ENCODE results near the gene SMPD3. TPM values are rescaled to one million over a fixed set of nuclear protein-coding genes. Genes with fewer than 3 reads are reported as not detected.

Gene SMPD3
- total RNA-seq, 1 donor from 2014 or later = 0.16 TPM

DNA sequence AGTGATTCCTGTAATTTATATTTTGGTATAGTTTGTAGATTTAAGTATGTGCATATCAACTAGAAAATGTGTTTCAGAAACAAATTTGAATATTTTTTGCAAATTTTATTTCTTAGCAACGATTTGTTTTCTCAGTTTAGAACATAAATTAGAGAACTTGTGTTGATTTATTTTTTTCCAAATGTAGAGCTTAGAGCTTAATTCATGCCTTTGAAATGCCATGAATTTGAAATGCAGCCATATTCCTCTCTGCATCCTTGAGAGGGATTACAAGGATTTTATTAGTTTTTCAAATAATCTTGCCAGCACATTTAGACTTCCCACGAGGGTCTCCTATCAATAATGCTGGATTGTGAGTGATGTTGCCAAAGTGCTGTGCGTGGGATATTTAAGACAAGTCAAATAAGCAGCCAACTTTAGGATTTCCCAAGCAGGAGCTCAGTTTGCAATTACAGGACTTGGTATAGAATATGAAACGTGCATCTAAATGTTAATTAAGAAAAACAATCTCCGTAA is 6.7 kb upstream of the SMPD3 start:
- no peaks in the 10 kb centered on the region for H3K9me3 ChIP-seq (replicated peaks)
- no peaks in the 10 kb centered on the region for H3K36me3 ChIP-seq
- no peak overlapping the region for H3K4me3 ChIP-seq
- intact Hi-C loops (cut with micrococcal nuclease) = no loop called here
- H3K4me1 ChIP-seq = no peaks in the 10 kb centered on the region
- peaks cover 6% of the 10 kb centered on the region for H3K27me3 ChIP-seq (ENCODE audit: low read depth)
- TF ChIP-seq, protein P1, sequence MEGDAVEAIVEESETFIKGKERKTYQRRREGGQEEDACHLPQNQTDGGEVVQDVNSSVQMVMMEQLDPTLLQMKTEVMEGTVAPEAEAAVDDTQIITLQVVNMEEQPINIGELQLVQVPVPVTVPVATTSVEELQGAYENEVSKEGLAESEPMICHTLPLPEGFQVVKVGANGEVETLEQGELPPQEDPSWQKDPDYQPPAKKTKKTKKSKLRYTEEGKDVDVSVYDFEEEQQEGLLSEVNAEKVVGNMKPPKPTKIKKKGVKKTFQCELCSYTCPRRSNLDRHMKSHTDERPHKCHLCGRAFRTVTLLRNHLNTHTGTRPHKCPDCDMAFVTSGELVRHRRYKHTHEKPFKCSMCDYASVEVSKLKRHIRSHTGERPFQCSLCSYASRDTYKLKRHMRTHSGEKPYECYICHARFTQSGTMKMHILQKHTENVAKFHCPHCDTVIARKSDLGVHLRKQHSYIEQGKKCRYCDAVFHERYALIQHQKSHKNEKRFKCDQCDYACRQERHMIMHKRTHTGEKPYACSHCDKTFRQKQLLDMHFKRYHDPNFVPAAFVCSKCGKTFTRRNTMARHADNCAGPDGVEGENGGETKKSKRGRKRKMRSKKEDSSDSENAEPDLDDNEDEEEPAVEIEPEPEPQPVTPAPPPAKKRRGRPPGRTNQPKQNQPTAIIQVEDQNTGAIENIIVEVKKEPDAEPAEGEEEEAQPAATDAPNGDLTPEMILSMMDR (IDR thresholded peaks at IDR 0.05; ENCODE audit: borderline replicate concordance) = no peak
- H3K27ac ChIP-seq (replicated peaks) = no peak overlapping the region
- DNase-seq = no peak

DNA sequence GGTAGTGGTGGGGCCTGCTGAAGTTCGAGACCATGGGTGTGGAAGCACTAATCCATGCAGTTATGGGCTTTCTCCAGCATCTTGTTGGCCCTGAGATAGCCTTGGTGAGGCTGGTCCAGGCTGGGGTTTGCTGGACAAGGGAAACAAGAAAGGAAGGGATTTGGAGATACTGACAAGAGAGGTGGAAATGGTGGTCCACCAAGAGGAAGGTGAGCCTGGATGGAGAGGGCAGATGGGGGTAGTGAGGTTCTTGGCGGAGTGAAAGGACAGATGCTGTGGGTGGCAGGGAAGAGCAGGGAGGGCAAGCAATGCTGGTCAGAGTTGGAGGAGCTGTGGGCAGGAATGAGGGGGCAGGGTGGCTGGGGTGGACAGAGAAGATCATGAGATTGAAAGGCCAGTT is 5.5 kb upstream of the SMPD3 start:
- intact Hi-C loops (cut with micrococcal nuclease) = no loop called here
- H3K27me3 ChIP-seq (ENCODE audit: low read depth) = no peaks in the 10 kb centered on the region
- DNase-seq = no peak

DNA sequence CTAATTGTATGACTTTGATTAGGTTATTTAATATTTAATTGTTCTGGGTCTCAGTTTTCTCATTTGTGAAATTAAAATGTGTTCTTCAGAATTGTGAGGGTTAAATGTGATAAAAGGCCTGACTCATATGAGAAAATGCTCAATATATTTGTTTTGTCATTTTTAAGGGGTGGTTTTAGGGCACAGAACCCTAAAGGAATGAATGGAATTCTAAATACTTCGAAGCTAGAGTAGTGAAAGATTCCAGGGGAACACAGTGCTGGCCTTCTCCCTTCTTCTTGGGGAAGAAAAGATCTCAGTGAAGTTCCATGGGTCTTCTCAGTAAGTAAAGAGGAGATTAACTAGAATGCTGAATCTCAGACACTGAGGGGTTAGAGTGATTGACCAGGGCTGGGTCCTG is 3.9 kb upstream of the SMPD3 start:
- H3K27ac ChIP-seq (replicated peaks) = no peak overlapping the region
- peaks cover 13% of the 10 kb centered on the region for H3K4me1 ChIP-seq
- intact Hi-C loops (cut with micrococcal nuclease) = no loop called here
- H3K4me3 ChIP-seq = no peak overlapping the region
- no peak for DNase-seq
- no peaks in the 10 kb centered on the region for H3K36me3 ChIP-seq
- H3K27me3 ChIP-seq (ENCODE audit: low read depth) = peaks cover 7% of the 10 kb centered on the region
- TF ChIP-seq, protein P1 (IDR thresholded peaks at IDR 0.05; ENCODE audit: borderline replicate concordance) = no peak
- no peaks in the 10 kb centered on the region for H3K9me3 ChIP-seq (replicated peaks)

More for the DNA sequence above, 5.5 kb upstream of the SMPD3 start:
- no peak overlapping the region for H3K27ac ChIP-seq (replicated peaks)
- H3K4me3 ChIP-seq = no peak overlapping the region
- H3K9me3 ChIP-seq (replicated peaks) = no peaks in the 10 kb centered on the region
- TF ChIP-seq, protein P1 (IDR thresholded peaks at IDR 0.05; ENCODE audit: borderline replicate concordance) = no peak
- no peaks in the 10 kb centered on the region for H3K36me3 ChIP-seq
- no peaks in the 10 kb centered on the region for H3K4me1 ChIP-seq

DNA sequence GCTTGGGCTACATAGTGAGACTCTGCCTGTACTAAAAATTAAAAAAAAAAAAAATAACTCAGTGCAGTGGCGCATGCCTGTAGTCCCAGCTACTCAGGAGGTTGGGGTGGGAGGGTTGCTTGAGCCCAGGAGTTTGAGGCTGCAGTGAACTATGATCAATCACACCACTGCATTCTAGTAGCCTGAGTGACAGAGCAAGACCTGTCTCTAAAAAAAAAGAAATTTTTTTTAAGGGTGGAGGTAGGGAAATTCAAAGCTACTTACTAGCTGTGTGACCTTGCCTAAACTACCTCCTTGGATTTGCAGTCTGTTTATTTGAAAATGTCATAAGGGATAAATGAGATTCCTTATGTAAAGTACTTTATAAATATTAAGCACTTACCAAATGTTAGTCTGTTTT is 3.4 kb upstream of the SMPD3 start:
- Histone ChIP-seq H3K27me3 (ENCODE audit: low read depth) (peaks cover 12% of the 10 kb centered on the region), H3K4me3 (no peak overlapping the region), H3K27ac (replicated peaks) (no peak overlapping the region), H3K9me3 (replicated peaks) (no peaks in the 10 kb centered on the region), H3K36me3 (no peaks in the 10 kb centered on the region), H3K4me1 (peaks cover 18% of the 10 kb centered on the region)
- TF ChIP-seq, protein P1 (IDR thresholded peaks at IDR 0.05; ENCODE audit: borderline replicate concordance) = no peak
- DNase-seq = no peak
- intact Hi-C loops (cut with micrococcal nuclease) = no loop called here

DNA sequence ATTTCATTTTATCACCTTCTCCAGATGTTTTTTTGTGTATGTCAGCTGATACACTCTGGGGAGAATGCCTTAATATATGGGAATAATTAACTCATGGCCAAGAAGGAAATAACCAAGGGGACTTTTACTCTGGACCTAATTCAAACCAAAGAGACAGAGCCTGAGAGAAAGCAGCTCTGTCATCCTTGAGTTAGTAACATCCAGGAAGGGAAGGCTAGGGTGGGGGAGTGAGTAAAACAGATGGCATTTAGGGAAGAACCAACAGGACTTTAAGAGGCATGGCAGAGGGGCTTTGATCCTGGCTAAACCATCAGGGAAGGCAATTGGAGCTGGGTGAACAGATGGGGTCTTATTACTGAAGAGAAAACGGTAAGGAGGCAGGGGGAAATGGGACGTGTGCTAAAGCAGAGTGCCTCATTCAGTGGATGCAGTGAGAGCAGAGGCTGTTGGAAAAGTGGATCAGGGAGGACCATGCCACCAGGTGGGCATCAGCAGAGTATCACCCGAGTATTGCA is 2.5 kb upstream of the SMPD3 start:
- Histone ChIP-seq H3K9me3 (replicated peaks) (no peaks in the 10 kb centered on the region), H3K27ac (replicated peaks) (no peak overlapping the region), H3K27me3 (ENCODE audit: low read depth) (peaks cover 21% of the 10 kb centered on the region), H3K4me1 (peaks cover 21% of the 10 kb centered on the region), H3K4me3 (no peak overlapping the region), H3K36me3 (no peaks in the 10 kb centered on the region)
- intact Hi-C loops (cut with micrococcal nuclease) = no loop called here
- DNase-seq = no peak
- TF ChIP-seq, protein P1 (IDR thresholded peaks at IDR 0.05; ENCODE audit: borderline replicate concordance) = no peak
